DOHH2 (cell line): ENCODE measurements around the gene KHDC4.

Experiments used
- H3F3A ChIP-seq: fragments of 200-600 bp; sonication (generic), shearing (Covaris generic); 2 replicates; pipeline ENCODE4 v1.6.0; 2016; ENCODE audit warnings: antibody characterized with exemption, mild to moderate bottlenecking; ENCODE audit not compliant: control insufficient read depth, insufficient read depth
- H3K27ac ChIP-seq: fragments of 200-600 bp; sonication (generic); 2 replicates; pipeline ENCODE4 v1.5.1; 2014; ENCODE audit warnings: low read depth, mild to moderate bottlenecking, low read length, moderate library complexity
- H3K27me3 ChIP-seq: fragments of 200-600 bp; sonication (generic); 2 replicates; pipeline ENCODE4 v1.6.1; 2014; ENCODE audit warnings: mild to moderate bottlenecking, low read length, mixed read lengths; ENCODE audit not compliant: control insufficient read depth
- H3K36me3 ChIP-seq: fragments of 200-600 bp; sonication (generic); 2 replicates; pipeline ENCODE4 v1.6.1; 2014; ENCODE audit warnings: mild to moderate bottlenecking, low read length, moderate library complexity, mixed read lengths; ENCODE audit not compliant: control insufficient read depth
- H3K4me1 ChIP-seq: fragments of 200-600 bp; sonication (generic); 2 replicates; pipeline ENCODE4 v1.6.1; 2014; ENCODE audit warnings: mild to moderate bottlenecking, low read length, mixed read lengths; ENCODE audit not compliant: control insufficient read depth
- H3K4me2 ChIP-seq: fragments of 200-600 bp; sonication (generic); 2 replicates; pipeline ENCODE4 v1.6.0; 2014; ENCODE audit warnings: mild to moderate bottlenecking, low read length, moderate library complexity
- H3K4me3 ChIP-seq: fragments of 200-600 bp; sonication (generic); 2 replicates; pipeline ENCODE4 v1.5.1; 2014; ENCODE audit warnings: mild to moderate bottlenecking, low read length, mixed read lengths
- H3K79me2 ChIP-seq: fragments of 200-600 bp; sonication (generic); 2 replicates; pipeline ENCODE4 v1.6.1; 2014; ENCODE audit warnings: mild to moderate bottlenecking, low read length, mixed read lengths; ENCODE audit not compliant: control insufficient read depth
- H3K9me2 ChIP-seq: fragments of 200-600 bp; sonication (generic); replicated peaks from 2 replicates; pipeline ENCODE4 v1.6.1; 2014; ENCODE audit warnings: mild to moderate bottlenecking, low read length, mixed read lengths; ENCODE audit not compliant: control insufficient read depth
- H3K9me3 ChIP-seq: fragments of 200-600 bp; sonication (generic); 2 replicates; pipeline ENCODE4 v1.6.1; 2014; ENCODE audit warnings: antibody characterized with exemption, low read length, mixed read lengths; ENCODE audit not compliant: control insufficient read depth, insufficient read depth
- H4K20me1 ChIP-seq: fragments of 200-600 bp; sonication (generic); 2 replicates; pipeline ENCODE4 v1.6.0; 2014; ENCODE audit warnings: low read depth, mild to moderate bottlenecking, antibody characterized with exemption, low read length, moderate library complexity; ENCODE audit not compliant: control insufficient read depth, insufficient read depth
- CTCF ChIP-seq: fragments of 200-600 bp; sonication (generic); IDR thresholded peaks from one replicate; pipeline ENCODE4 v1.5.1; 2014; ENCODE audit warnings: antibody characterized with exemption, mild to moderate bottlenecking, low read depth, low read length; ENCODE audit not compliant: poor library complexity, severe bottlenecking
- EZH2phosphoT487 ChIP-seq: fragments of 200-600 bp; sonication (generic); IDR thresholded peaks from 2 replicates; pipeline ENCODE4 v1.6.1; 2017; ENCODE audit warnings: borderline replicate concordance, mild to moderate bottlenecking, antibody characterized with exemption, low read length, moderate library complexity, mixed read lengths

Gene KHDC4

GRCh38 chr1:155889566-155889965 lies 44.6 kb downstream of the KHDC4 start:
- Histone ChIP-seq H3F3A (peaks cover 15% of the 10 kb centered on the region), H3K4me1 (peaks cover 34% of the 10 kb centered on the region), H3K27me3 (no peaks in the 10 kb centered on the region), H3K4me2 (no peak overlapping the region), H3K4me3 (no peak overlapping the region), H4K20me1 (no peaks in the 10 kb centered on the region), H3K9me3 (no peaks in the 10 kb centered on the region), H3K27ac (no peak overlapping the region), H3K79me2 (0 out of 2 replicates have a peak, but pooled peaks cover 1% of the 10 kb centered on the region), H3K36me3 (peaks cover under 1% of the 10 kb centered on the region; the same call in 1 of the 2 replicates), H3K9me2 (no peaks in the 10 kb centered on the region)
- no peak for TF ChIP-seq CTCF
- TF ChIP-seq EZH2phosphoT487 = no peak

- Histone ChIP-seq H3K4me2 (no peak overlapping the region), H3K9me2 (no peaks in the 10 kb centered on the region), H3K4me3 (no peak overlapping the region), H3K36me3 (peaks cover 9% of the 10 kb centered on the region; the same call in 1 of the 2 replicates), H3K9me3 (no peaks in the 10 kb centered on the region), H3K4me1 (peaks cover 39% of the 10 kb centered on the region), H3K27ac (no peak overlapping the region), H3F3A (peaks cover 20% of the 10 kb centered on the region), H3K79me2 (0 out of 2 replicates have a peak, but pooled peaks cover 6% of the 10 kb centered on the region), H4K20me1 (no peaks in the 10 kb centered on the region), H3K27me3 (no peaks in the 10 kb centered on the region)
- TF ChIP-seq CTCF = no peak
- TF ChIP-seq EZH2phosphoT487 = no peak
These were observed 45.7 kb downstream of the KHDC4 start for GRCh38 chr1:155888481-155888880.

GRCh38 chr1:155884982-155885381 lies 49.2 kb downstream of the KHDC4 start:
- Histone ChIP-seq H3K9me3 (no peaks in the 10 kb centered on the region), H3K27ac (peak overlapping the region; percentile 91), H3K9me2 (no peaks in the 10 kb centered on the region), H3K27me3 (no peaks in the 10 kb centered on the region), H3K4me3 (peak overlapping the region; percentile 52), H3K4me2 (peak overlapping the region; percentile 89), H4K20me1 (no peaks in the 10 kb centered on the region), H3K4me1 (peaks cover 67% of the 10 kb centered on the region), H3K36me3 (peaks cover 35% of the 10 kb centered on the region), H3K79me2 (0 out of 2 replicates have a peak, but pooled peaks cover 6% of the 10 kb centered on the region), H3F3A (peaks cover 23% of the 10 kb centered on the region)
- TF ChIP-seq EZH2phosphoT487 (no peak), CTCF (no peak)
